GM12872 (cell line): ENCODE results near the gene SLC7A7.

ENCODE experiments used
- TF ChIP-seq, protein P1 (sequence below): IDR thresholded peaks from 3 replicates; pipeline ENCODE4 v1.5.1; 2011; ENCODE audit warnings: low read depth, mild to moderate bottlenecking, low read length, moderate library complexity; ENCODE audit not compliant: insufficient read depth

SLC7A7 gene

DNA sequence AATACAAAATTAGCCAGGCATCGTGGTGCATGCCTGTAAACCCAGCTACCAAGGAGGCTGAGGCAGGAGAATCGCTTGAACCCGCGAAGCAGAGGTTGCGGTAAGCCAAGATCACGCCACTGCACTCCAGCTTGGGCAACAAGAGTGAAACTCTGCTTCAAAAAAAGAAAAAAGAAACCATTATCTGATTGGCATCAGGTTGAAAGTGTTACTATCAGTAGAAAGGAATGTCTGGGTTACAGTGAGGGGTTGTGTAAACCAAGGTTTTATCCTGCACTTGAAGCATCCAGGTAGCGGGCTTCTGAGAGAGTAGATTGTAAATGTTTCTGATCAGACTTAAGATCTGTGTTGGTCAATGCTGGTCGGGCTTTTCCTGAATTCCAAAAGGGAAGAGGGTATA is 62.8 kb downstream of the SLC7A7 start:
- TF ChIP-seq, protein P1, sequence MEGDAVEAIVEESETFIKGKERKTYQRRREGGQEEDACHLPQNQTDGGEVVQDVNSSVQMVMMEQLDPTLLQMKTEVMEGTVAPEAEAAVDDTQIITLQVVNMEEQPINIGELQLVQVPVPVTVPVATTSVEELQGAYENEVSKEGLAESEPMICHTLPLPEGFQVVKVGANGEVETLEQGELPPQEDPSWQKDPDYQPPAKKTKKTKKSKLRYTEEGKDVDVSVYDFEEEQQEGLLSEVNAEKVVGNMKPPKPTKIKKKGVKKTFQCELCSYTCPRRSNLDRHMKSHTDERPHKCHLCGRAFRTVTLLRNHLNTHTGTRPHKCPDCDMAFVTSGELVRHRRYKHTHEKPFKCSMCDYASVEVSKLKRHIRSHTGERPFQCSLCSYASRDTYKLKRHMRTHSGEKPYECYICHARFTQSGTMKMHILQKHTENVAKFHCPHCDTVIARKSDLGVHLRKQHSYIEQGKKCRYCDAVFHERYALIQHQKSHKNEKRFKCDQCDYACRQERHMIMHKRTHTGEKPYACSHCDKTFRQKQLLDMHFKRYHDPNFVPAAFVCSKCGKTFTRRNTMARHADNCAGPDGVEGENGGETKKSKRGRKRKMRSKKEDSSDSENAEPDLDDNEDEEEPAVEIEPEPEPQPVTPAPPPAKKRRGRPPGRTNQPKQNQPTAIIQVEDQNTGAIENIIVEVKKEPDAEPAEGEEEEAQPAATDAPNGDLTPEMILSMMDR, result no peak

DNA sequence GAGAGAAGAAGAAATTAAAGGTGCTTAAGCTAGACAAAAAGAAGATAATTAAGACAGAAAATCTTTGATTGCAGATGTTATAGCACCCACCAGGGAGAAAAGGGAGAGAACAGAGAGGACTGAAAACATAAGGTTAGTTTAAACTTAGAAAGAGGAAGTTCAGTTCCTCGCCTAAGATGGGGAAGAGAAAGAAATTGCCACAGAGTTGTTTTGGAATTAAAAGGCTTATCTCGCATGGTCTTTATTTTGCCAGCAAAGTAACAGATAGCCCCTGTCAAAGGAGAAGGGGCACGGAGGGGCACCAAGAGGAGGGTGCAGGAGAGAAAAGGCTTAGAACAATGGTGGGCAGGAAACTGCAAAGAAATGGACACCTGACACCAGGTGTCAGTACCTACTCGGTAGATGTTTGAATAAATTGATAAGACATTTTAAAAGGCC is 66.6 kb downstream of the SLC7A7 start:
- TF ChIP-seq, protein P1, result no peak; the same call in 2 of the 3 replicates

DNA sequence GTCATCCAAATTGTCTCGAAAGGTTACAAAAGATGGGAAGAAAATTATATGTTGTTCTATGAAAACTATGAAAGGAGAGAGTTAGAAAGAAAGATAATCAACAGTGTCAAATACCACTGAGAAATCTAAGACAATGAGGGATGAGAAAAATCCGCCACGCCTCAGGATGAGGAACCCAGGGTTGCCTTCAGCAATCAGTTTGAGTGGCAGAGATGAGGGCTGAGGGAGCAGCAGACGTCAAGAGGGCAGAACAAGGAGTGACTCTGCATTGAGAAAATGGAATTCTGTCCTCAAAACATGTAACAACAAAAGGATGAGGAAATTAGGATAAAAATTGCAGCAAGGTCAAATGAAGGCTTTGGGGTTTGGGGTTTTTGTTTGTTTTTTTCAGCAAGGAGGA is 67.0 kb downstream of the SLC7A7 start:
- TF ChIP-seq, protein P1, result no peak

DNA sequence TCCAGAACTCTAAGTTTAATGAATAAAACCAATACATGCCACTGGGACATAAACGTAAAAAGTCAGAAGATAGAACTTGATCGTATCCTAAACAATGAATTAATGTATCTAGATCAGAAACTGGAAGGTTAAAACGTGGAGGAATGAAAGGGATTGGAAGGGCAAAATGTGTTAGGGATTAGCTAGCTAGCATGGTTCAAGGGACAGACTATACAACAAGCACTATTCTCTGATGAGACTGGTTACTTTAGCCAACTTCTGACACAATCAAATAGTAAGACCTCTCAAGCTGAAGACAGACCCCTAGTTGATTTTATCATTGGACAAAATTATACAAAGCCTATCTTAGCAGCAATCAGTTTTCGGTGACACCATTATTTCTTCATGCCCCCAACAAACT is 67.5 kb downstream of the SLC7A7 start:
- TF ChIP-seq, protein P1, result no peak

DNA sequence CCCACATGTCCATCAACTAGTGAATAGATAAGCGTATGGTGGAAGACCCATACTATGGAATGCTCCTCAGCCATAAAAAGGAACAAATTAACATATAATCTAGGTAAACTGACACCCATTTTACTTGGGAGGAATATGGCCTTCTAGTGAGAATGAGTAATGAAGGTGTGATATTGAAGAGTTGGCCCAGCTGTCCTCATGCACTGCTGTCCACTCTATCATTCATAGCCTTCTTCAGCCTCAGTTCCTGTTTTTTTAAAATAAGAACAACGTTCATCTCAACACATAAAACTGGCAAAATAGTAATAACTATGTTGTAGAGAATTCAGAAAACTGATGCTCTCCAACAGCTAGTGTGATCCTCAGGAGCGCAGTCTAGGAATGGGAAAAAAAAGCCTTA is 75.2 kb downstream of the SLC7A7 start:
- TF ChIP-seq, protein P1, result no peak

DNA sequence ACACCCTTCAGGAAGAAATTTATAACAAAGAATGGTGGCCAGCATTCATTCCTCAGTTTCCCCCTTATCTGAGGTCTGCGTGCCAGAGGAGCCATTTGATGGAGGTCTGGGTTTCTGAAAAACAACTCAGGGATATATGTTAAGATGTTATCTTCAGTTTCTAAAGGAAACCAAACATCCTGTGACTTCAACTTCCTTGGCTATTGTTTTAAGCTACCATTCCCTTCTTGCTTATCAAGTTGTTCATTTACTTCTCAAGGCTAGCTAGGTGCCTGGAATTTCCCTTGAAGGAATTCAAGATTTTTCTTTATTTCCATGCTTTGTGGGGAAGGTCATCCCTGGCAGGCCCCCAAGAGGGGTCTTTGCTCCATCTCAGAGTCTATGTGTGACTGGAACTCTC is 75.8 kb downstream of the SLC7A7 start:
- TF ChIP-seq, protein P1, result no peak

DNA sequence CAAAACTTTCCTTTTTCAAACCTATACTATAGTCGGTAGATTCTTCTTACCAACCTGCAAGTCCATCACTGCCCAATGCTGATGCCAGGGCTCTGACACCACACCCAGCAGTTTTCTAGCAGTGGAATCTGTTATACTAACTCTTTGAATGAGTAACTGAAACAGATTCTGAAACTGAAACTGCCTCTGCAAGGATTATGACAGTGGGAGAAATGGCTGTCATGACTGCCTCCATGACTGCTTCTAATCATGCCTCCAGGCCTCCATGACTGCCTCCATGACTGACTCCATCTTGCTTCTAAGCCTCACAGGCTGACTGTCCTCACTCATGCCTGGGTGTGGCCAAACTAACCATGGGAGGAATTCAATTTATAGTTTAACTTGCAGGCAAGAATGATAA is 78.2 kb downstream of the SLC7A7 start:
- TF ChIP-seq, protein P1, result no peak

DNA sequence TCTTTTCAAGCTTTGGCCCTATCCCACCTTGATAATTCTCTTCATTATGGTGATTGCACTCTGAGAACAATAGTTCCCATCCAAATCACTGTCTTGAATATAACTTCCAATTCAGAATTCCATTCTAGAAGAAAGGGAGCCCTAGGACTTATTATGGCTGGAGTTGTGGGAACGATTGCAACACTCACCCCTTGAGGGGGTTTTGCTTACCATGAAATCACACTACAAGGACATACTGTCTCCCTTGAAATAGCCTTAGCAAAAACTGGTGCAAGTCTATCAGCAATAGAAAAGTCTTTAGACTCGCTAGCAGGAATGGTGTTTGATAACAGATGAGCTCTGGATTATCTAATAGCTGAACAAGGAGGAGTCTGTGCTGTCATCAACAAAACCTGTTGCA is 80.1 kb downstream of the SLC7A7 start:
- TF ChIP-seq, protein P1, result no peak
